DND-41 (cell line): ENCODE data around the gene SLC6A16.

Experiments used
- EZH2 ChIP-seq: IDR thresholded peaks from 3 replicates; pipeline ENCODE4 v1.6.1; 2012; ENCODE audit warnings: borderline replicate concordance, low read depth, mild to moderate bottlenecking, moderate library complexity, low read length, inconsistent platforms; ENCODE audit not compliant: severe bottlenecking
- TF ChIP-seq, protein P1 (sequence below): IDR thresholded peaks from 2 replicates; pipeline ENCODE4 v1.5.1; 2012; ENCODE audit warnings: borderline replicate concordance, low read length, moderate library complexity, mild to moderate bottlenecking; ENCODE audit not compliant: poor library complexity, severe bottlenecking; ENCODE audit errors: extremely low read depth

DNA sequence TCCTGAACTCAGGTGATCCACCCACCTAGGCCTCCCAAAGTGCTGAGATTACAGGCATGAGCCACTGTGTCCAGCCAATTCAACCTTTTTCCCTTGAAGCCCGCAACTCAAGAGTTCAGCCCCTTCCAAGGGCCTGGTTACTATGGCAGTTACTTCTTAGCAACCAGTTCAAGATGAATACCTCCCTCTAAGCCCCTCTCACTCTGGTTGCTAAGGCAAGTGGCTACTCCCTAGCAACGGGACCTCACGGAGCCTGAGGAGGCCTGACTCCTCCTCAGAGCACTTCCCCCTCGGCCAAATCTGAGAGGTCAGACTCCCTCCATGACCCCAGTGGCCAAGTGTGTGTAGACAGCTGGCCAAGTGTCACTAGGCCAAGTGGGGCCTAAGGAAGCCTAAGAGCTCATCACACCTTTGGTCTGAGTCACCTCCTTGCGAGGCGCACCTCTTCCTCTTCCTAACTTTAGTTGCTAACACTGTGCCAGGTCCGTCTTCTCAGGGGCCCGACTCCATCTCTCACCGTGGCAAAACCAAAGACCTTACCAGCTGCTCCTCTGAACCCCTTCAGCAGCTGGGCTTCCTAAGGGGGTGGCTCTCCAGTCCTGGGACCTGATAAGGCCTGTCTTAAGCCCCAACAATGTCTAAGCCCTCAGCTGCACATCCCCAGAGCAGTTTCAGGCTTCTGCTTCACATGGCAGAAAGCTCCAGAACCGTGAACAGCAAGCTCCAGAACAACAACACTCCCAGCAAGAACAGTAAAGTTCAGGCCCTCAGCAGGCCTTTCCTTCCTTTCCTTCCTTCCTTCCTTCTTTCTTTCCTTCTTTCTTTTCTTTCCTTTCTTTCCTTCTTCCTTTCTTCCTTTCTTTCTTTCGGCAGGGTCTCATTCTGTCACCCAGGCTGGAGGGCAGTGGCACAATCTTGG lies 19.8 kb upstream of the SLC6A16 start:
- TF ChIP-seq, protein P1, sequence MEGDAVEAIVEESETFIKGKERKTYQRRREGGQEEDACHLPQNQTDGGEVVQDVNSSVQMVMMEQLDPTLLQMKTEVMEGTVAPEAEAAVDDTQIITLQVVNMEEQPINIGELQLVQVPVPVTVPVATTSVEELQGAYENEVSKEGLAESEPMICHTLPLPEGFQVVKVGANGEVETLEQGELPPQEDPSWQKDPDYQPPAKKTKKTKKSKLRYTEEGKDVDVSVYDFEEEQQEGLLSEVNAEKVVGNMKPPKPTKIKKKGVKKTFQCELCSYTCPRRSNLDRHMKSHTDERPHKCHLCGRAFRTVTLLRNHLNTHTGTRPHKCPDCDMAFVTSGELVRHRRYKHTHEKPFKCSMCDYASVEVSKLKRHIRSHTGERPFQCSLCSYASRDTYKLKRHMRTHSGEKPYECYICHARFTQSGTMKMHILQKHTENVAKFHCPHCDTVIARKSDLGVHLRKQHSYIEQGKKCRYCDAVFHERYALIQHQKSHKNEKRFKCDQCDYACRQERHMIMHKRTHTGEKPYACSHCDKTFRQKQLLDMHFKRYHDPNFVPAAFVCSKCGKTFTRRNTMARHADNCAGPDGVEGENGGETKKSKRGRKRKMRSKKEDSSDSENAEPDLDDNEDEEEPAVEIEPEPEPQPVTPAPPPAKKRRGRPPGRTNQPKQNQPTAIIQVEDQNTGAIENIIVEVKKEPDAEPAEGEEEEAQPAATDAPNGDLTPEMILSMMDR = no peak
- TF ChIP-seq EZH2 = no peak
